MM.1S (cell line): ENCODE data around the gene RAI1.

ENCODE experiments used
- CTCF ChIP-seq: fragments of 300-600 bp; sonication (generic); IDR thresholded peaks from 2 replicates; pipeline ENCODE4 v1.5.1; 2016; ENCODE audit warnings: antibody characterized with exemption, low read length, mixed read lengths
- EZH2 ChIP-seq: fragments of 300-600 bp; sonication (generic); optimal IDR thresholded peaks from 2 replicates; pipeline ENCODE3; 2017; ENCODE audit warnings: low read depth, mild to moderate bottlenecking, antibody characterized with exemption, low read length, mixed read lengths
- EZH2phosphoT487 ChIP-seq: fragments of 300-600 bp; sonication (generic); IDR thresholded peaks from 2 replicates; pipeline ENCODE4 v1.6.1; 2018; ENCODE audit warnings: antibody characterized with exemption, low read length

- TF ChIP-seq EZH2phosphoT487 (no peak), EZH2 (no peak), CTCF (no peak)
Observed at GRCh38 chr17:17748604-17749003, 67.3 kb downstream of the RAI1 start.
